Measurements from ENCODE around the gene HSPA8.
A peak's percentile ranks its signal among the peaks of the same experiment; 100 is the strongest.
"Not testable (repeated sequence)": the region's sequence is repeated elsewhere in the genome, so short reads cannot be mapped to it uniquely, and the experiment has no call there.

Gene HSPA8

DNA sequence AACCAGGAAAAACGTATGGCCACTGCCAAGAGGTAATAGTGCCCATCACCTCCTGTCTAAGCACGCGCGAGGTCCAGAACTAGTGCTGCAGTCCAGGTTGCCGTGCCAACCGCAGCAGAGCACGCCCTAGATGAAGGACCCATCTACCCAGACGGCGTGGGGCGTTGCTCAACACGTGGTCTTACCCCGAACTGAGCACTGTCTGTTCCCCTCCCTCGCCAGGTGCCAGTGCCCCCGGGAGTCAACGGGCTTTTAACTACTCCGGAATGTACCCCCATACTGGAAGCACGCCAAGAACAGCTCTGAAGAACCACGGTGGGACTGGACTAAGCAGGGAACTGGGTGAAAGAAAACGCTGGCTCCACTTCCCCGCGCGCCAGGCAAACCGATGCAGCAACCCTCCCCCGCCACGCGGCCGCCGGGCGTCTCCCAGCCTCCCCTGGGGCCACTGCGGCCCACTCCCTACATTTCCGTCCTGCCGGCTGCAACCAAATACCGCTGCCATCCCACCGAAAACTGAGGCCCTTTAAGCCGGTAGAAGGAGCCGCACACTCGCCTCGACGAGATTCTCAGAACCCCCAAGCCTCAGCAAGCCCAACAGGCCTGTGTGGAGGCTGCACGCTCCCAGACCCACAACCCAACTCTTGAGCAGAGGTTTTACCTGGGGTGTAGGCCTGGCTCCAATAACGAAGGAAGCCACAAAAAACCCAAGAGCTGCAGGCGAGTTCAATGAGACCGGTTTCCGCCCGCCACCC is at the start of gene HSPA8:
Gene HSPA8, minus strand, starts transcription at position 734 of the 755 bp plus-strand sequence. CDS start 812 bp downstream, outside the sequence.
- DNase-seq (ENCODE audit: low read depth, low spot score), result peak; percentile 46

DNA sequence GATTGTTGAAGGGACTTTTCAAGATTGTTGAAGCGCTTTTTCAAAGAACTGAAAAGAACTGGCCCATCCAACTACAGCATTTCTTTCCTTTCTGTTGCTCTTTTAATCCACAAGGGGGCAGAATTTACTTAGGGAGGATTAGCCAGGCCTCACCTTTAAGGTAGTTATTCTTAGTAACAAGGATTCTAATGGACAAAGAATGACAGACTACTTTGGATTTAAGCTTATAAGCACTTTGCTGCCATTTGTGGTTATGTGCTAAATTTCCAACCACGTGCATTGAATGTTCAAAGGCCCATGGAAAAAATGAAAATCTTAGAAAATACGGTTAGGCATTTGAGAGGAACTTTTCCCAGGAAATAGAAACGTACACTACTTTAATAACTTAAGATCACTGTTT is 49.5 kb upstream of the HSPA8 start:
- DNase-seq (ENCODE audit: low read depth, low spot score), result no peak

DNA sequence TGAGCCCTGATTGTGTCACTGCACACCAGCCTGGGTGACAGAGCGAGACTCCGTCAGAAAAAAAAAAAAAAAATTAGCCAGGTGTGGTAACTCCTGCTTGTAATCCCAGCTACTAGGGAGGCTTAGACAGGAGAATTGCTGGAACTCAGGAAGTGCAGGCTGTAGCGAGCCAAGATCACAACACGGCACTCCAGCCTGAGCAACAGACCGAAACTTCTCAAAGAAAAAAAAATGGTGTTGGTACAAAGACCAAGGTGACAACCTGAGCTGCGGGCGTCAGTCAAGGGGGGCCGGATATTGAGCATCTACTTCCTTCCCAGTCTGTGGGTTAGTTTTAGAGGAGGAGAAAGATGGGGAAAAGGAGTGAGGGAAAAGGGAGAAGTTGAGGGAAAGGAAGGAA is 48.5 kb upstream of the HSPA8 start:
- DNase-seq (ENCODE audit: low read depth, low spot score), result no peak

GRCh38 chr11:123107945-123108495 is 46.1 kb upstream of the HSPA8 start:
- DNase-seq (ENCODE audit: low read depth, low spot score), result no peak

- no peak for DNase-seq (ENCODE audit: low read depth, low spot score)
Measured at GRCh38 chr11:123104697-123105096, 42.8 kb upstream of the HSPA8 start.

- DNase-seq (ENCODE audit: low read depth, low spot score), result no peak
Measured at GRCh38 chr11:123103326-123103980, 41.5 kb upstream of the HSPA8 start.

GRCh38 chr11:123100379-123101085 is 38.6 kb upstream of the HSPA8 start:
- no peak for DNase-seq (ENCODE audit: low read depth, low spot score)

DNA sequence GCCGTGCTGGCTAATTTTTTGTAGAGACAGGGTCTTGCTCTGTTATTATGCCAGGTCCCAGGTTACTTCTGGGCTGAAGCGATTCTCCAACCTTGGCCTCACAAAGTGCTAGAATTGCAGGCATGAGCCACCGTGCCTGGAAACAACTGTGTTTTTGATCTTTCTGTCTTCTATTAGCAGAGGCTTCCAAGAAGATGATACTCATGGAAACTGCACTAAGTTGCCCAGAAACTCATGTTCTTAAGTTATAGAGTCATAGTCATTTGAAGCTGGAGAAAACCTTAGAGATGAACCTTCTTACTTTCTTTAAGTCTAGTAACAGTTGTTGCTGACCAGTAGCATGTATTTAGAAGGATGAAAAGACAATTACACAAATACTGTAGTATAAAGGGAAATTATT is 37.1 kb upstream of the HSPA8 start:
- no peak for DNase-seq (ENCODE audit: low read depth, low spot score)

- DNase-seq (ENCODE audit: low read depth, low spot score), result no peak
Measured at GRCh38 chr11:123093739-123094138, 31.8 kb upstream of the HSPA8 start.

DNA sequence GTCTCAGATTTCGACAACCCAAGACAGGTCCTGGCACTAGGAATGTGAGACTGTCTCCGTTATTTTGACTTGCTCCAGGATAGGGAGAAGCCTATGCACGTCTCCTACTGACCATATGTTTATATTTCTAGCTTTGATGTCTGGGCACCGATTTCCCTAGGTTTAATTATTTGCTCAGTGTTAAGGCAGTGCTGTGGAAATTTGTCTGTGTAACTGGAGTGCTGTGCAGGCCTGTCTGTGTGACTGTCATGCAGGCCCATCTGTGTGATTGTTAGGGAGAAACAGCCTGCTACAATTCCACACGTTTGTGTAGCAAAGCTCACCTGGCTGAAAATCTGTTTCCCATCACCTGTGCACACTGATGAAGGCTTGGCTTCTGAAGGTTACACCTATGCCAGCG is 29.6 kb upstream of the HSPA8 start:
- DNase-seq (ENCODE audit: low read depth, low spot score), result no peak

- DNase-seq (ENCODE audit: low read depth, low spot score), result not testable (repeated sequence)
Measured at GRCh38 chr11:123090168-123090567, 28.2 kb upstream of the HSPA8 start.

- not testable (repeated sequence) for DNase-seq (ENCODE audit: low read depth, low spot score)
Measured at GRCh38 chr11:123088896-123089295, 27.0 kb upstream of the HSPA8 start.

DNA sequence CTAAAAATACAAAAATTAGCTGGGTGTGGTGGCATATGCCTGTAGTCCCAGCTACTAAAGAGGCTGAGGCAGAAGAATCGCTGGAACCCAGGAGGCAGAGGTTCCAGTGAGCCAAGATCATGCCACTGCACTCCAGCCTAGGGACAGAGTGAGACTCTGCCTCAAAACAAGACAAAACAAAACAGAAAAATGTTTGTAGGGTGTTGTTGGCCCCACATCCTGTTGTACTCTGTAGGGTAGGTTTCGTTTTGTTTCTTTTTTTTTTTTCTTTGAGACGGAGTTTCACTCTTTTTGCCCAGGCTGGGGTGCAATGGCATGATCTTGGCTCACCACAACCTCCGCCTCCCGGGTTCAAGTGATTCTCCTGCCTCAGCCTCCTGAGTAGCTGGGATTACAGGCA is 25.7 kb upstream of the HSPA8 start:
- DNase-seq (ENCODE audit: low read depth, low spot score), result not testable (repeated sequence)

DNA sequence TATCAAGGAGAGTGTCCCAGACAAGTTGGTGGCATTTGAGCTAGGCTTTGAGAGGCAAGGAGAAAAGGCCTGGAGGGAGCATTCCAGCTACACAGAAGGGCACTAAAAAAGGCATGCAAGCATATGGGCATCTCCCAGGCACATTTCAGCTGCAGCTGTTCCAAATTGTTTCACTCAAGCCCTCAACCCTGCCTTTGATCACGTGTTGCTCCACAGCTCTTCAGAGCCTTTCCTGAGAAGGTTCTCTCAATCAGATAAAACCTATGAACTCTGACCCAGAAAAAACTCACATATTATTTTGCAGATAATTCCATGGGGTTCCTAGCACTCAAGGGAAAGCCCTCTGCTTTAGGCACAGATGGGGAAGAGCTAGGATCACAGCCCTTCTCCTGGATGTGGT is 24.4 kb upstream of the HSPA8 start:
- no peak for DNase-seq (ENCODE audit: low read depth, low spot score)

GRCh38 chr11:123085497-123085896 is 23.6 kb upstream of the HSPA8 start:
- DNase-seq (ENCODE audit: low read depth, low spot score), result no peak

GRCh38 chr11:123084454-123084853 is 22.5 kb upstream of the HSPA8 start:
- DNase-seq (ENCODE audit: low read depth, low spot score), result no peak

- DNase-seq (ENCODE audit: low read depth, low spot score), result no peak
Measured at GRCh38 chr11:123083623-123084029, 21.7 kb upstream of the HSPA8 start.

DNA sequence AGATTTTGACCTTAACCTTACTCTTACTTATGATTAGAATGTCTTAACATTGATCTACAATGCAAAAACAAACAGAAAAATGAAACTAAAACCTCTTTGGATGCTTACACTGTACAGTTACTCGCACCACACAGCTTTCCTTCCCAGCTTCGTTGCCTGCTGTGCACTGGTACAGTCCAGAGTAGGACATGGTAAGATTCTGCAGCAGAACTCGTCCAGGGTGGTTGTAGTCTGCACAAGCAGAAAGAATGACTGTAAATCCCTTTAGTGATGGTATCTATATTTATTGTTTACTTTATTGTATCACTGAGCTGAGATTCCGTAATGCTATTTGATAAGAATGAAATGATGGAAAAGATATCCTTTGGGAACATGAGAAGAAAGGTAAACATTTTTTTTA is 21.0 kb upstream of the HSPA8 start:
- no peak for DNase-seq (ENCODE audit: low read depth, low spot score)

- DNase-seq (ENCODE audit: low read depth, low spot score), result no peak
Measured at GRCh38 chr11:123080015-123080414, 18.1 kb upstream of the HSPA8 start.

DNA sequence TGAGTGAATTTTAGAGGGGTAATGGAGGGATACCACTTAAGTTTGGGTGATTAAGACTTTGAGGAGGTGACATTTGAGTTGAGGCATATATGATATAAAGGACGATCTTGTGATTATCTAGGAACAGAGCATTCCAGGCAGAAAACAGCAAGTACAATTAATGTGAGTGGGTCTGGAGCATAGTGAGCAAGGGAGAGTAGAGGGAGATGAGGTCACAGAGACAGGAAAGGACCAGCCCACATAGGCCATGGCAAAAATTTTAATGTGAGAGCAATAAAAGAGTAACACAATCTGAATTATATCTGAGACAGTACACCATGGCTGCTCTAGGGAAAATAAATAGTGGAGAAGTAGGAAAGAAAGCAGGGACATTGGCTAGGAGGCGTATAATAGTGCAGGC is 14.5 kb upstream of the HSPA8 start:
- no peak for DNase-seq (ENCODE audit: low read depth, low spot score)

DNA sequence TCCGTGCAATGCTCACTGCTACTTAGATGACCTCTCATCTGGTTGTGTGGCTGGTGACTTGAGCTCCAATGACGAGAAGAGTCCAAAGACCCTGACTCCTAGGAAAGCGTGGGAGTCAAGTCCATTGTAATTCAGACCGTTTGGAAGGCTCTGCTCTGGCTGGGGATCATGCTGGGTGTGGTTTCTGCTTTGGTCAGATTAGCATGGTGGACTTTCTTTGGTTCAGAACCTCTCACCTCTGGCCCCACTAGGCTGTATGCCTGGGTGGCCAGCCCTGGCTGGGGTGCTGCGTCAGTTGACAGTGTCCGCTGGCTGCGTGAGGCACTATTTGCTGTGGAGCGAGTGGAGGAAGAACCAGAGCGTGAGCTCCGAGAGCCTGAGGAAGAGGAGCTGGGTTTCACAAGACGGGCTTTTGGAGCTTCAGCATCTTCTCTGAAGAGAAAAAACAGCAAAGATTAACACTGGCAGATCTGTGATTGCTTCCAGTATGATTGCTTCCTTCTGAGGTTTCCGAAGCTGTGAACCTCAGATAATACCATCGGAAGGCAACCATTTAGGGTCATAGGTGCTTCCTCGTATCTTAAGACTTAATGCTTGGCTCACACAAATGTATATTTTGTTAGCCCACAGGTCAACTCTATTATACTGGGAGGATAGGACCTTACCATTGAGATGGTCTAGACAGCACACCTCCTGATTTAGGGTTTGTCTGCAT is 11.6 kb upstream of the HSPA8 start:
- DNase-seq (ENCODE audit: low read depth, low spot score), result no peak

DNA sequence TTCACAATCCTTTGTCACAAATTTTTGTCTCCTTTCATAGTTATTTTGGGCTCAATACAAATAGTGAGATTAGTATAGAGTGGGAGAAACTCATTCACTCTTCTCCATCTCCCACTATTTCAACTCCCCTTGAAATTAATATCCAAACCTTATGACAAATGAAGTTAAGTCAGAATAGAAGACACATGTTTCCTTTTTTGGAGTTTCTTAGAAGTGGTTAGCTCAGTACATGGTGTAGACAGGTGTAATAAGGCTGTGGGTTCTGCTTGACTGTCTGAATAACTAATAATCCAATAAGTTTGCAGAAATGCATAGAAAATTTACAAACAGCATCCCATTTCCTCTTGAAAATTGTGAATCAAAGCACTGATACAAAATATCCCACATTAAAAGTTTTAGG is 10.8 kb upstream of the HSPA8 start:
- no peak for DNase-seq (ENCODE audit: low read depth, low spot score)

All from activated CD4-positive, CD25-positive, alpha-beta regulatory T cell treated with anti-CD3 and anti-CD28 coated beads, Interleukin-2, amount 50 U/mL, for 16 hours (primary cell).